HepG2 (cell line): ENCODE measurements around the gene FRMD1. TPM values are rescaled to one million over a fixed set of nuclear protein-coding genes. Genes with fewer than 3 reads are reported as not detected.
A peak's percentile ranks its signal among the peaks of the same experiment; 100 is the strongest.

Experiments
- ATM ChIP-seq: fragments of 450-650 bp; IDR thresholded peaks from 2 replicates; pipeline ENCODE4 v1.7.1; 2017; ENCODE audit warnings: mild to moderate bottlenecking, borderline replicate concordance
- CBX2 ChIP-seq, 2 experiments: fragments of 200-600 bp in 1 of 2; sonication (generic); formaldehyde crosslinking in 1 of 2; IDR thresholded peaks; 2 replicates each; pipeline versions ENCODE4 v1.7.0 to v1.8.1; 2018 to 2022; ENCODE audit warnings: low read depth in 2 of 2, low read length in 1 of 2, mild to moderate bottlenecking in 1 of 2, missing genetic modification reagents in 1 of 2
- DNMT1 ChIP-seq: sonication (generic); formaldehyde crosslinking; IDR thresholded peaks from 2 replicates; pipeline ENCODE4 v1.5.1; 2020; ENCODE audit warnings: mild to moderate bottlenecking, missing genetic modification reagents
- E2F5 ChIP-seq: sonication (generic); formaldehyde crosslinking; conservative IDR thresholded peaks from 2 replicates; pipeline ENCODE4 v1.4.0; 2020; ENCODE audit warnings: missing genetic modification reagents
- JARID2 ChIP-seq: sonication (generic); formaldehyde crosslinking; IDR thresholded peaks from 2 replicates; pipeline ENCODE4 v1.8.1; 2023; ENCODE audit warnings: missing genetic modification reagents, inconsistent platforms; ENCODE audit not compliant: insufficient replicate concordance
- KAT2B ChIP-seq: fragments of 150-350 bp; IDR thresholded peaks from 2 replicates; pipeline ENCODE4 v1.6.1; 2014; ENCODE audit warnings: low read depth, low read length, borderline replicate concordance
- KDM4B ChIP-seq: sonication (generic); formaldehyde crosslinking; IDR thresholded peaks from 2 replicates; pipeline ENCODE4 v1.4.0; 2020; ENCODE audit warnings: missing genetic modification reagents
- KLF15 ChIP-seq: sonication (generic); formaldehyde crosslinking; IDR thresholded peaks from 2 replicates; pipeline ENCODE4 v1.8.1; 2023; ENCODE audit warnings: borderline replicate concordance, mild to moderate bottlenecking, inconsistent platforms, missing genetic modification reagents, mixed read lengths
- MATR3 ChIP-seq: sonication (generic); formaldehyde crosslinking; IDR thresholded peaks from 2 replicates; pipeline ENCODE4 v1.4.0; 2020; ENCODE audit warnings: missing genetic modification reagents
- MEF2D ChIP-seq: sonication (generic); formaldehyde crosslinking; IDR thresholded peaks from 2 replicates; pipeline ENCODE4 v1.5.1; 2020; ENCODE audit warnings: mild to moderate bottlenecking, missing genetic modification reagents
- MIER2 ChIP-seq: IDR thresholded peaks from 2 replicates; pipeline ENCODE4 v1.6.1; 2016; ENCODE audit warnings: missing biosample characterization, missing genetic modification reagents
- MZF1 ChIP-seq: sonication (generic); formaldehyde crosslinking; IDR thresholded peaks from 2 replicates; pipeline ENCODE4 v1.8.1; 2023; ENCODE audit warnings: mild to moderate bottlenecking, missing genetic modification reagents, borderline replicate concordance
- NFE2L2 ChIP-seq: fragments of 150-350 bp; IDR thresholded peaks from 2 replicates; pipeline ENCODE4 v1.6.1; 2014; ENCODE audit warnings: low read length
- NFRKB ChIP-seq: fragments of 450-650 bp; IDR thresholded peaks from 2 replicates; pipeline ENCODE4 v1.6.1; 2017
- NR1H2 ChIP-seq: sonication (generic); formaldehyde crosslinking; IDR thresholded peaks from 2 replicates; pipeline ENCODE4 v1.8.1; 2022; ENCODE audit warnings: low read depth, missing genetic modification reagents, borderline replicate concordance
- RFX3 ChIP-seq: IDR thresholded peaks from 2 replicates; pipeline ENCODE4 v1.6.1; 2016; ENCODE audit warnings: missing biosample characterization, missing genetic modification reagents
- SYNCRIP ChIP-seq: fragments of 200-400 bp; formaldehyde crosslinking; IDR thresholded peaks from 2 replicates; pipeline ENCODE4 v1.6.1; 2018; ENCODE audit warnings: mild to moderate bottlenecking, low read depth, low read length; ENCODE audit not compliant: insufficient read depth
- UBTF ChIP-seq: sonication (generic); formaldehyde crosslinking; IDR thresholded peaks from 2 replicates; pipeline ENCODE4 v1.4.0; 2020; ENCODE audit warnings: mild to moderate bottlenecking, missing genetic modification reagents
- ZBTB20 ChIP-seq: sonication (generic); formaldehyde crosslinking; IDR thresholded peaks from 2 replicates; pipeline ENCODE4 v1.8.1; 2023; ENCODE audit warnings: missing genetic modification reagents, low read depth, mild to moderate bottlenecking, borderline replicate concordance
- ZBTB3 ChIP-seq: sonication (generic); formaldehyde crosslinking; IDR thresholded peaks from 2 replicates; pipeline ENCODE4 v1.4.0; 2020; ENCODE audit warnings: low read depth, mild to moderate bottlenecking, moderate library complexity, missing genetic modification reagents, borderline replicate concordance
- ZNF205 ChIP-seq: IDR thresholded peaks from 2 replicates; pipeline ENCODE4 v1.6.1; 2018; ENCODE audit warnings: missing biosample characterization, missing genetic modification reagents
- ZNF589 ChIP-seq: sonication (generic); formaldehyde crosslinking; conservative IDR thresholded peaks from 2 replicates; pipeline ENCODE4 v1.8.0; 2022; ENCODE audit warnings: mild to moderate bottlenecking, moderate library complexity, missing genetic modification reagents
- ZNF619 ChIP-seq: sonication (generic); formaldehyde crosslinking; IDR thresholded peaks from 2 replicates; pipeline ENCODE4 v1.4.0; 2020; ENCODE audit warnings: mild to moderate bottlenecking, missing genetic modification reagents
- polyA plus RNA-seq, 8 experiments: library from polyadenylated mRNA; depleted of rRNA in 3 of 8; stranded (reverse) in 7 of 8; unstranded in 1 of 8; fragments of >200 nt; fragmentation: Illumina TruSeq in 4 of 8; extraction: Trizol in 4 of 8; gene quantifications; 2 replicates each; pipeline versions ENCODE4 v1.2.1 to v1.2.3, GENCODE V29; 2011 to 2016; ENCODE audit warnings: low read depth in 4 of 8, missing spikeins in 1 of 8, mixed read lengths in 1 of 8; ENCODE audit not compliant: insufficient read depth in 1 of 8
- total RNA-seq, 5 experiments: library from RNA; depleted of rRNA; stranded (reverse); fragments of >200 nt; fragmentation: Illumina TruSeq; extraction: Trizol; gene quantifications; 2 replicates each; pipeline ENCODE4 v1.2.3, GENCODE V29; 2016; ENCODE audit warnings: low read depth in 1 of 5
- TF ChIP-seq, protein P1 (sequence below): sonication (generic); formaldehyde crosslinking; IDR thresholded peaks from 2 replicates; pipeline ENCODE4 v1.8.0; 2022; ENCODE audit warnings: mild to moderate bottlenecking, missing genetic modification reagents, borderline replicate concordance
- TF ChIP-seq, protein P2 (sequence below): sonication (generic); formaldehyde crosslinking; IDR thresholded peaks from 2 replicates; pipeline ENCODE4 v1.5.0; 2020; ENCODE audit warnings: missing genetic modification reagents, mild to moderate bottlenecking, borderline replicate concordance

The FRMD1 gene
- total and polyA plus RNA-seq, 2 of the 13 experiments (the other 11 are each of a cell fraction or from before 2014, with no cell fraction given) = 0.01 TPM; not detected in 1

- TF ChIP-seq KLF15 (CRISPR knock-in tag) (no peak), CBX2 (IDR thresholded peaks at IDR 0.05; ENCODE audit: low read depth, low read length) (no peak), CBX2 (CRISPR knock-in tag; IDR thresholded peaks at IDR 0.05; ENCODE audit: low read depth) (no peak), ZNF205 (CRISPR knock-in tag) (no peak), ZBTB20 (CRISPR knock-in tag) (peak; percentile 60; the same call in 1 of the 2 replicates), NR1H2 (no peak), RFX3 (CRISPR knock-in tag) (no peak), SYNCRIP (no peak), DNMT1 (CRISPR knock-in tag) (peak; percentile 85; the same call in 1 of the 2 replicates), ZBTB3 (CRISPR knock-in tag) (no peak), E2F5 (CRISPR knock-in tag) (no peak), MEF2D (CRISPR knock-in tag) (no peak), MZF1 (no peak), MATR3 (CRISPR knock-in tag) (no peak), UBTF (CRISPR knock-in tag) (no peak), ATM (no peak), KAT2B (no peak), JARID2 (CRISPR knock-in tag) (no peak), ZNF619 (CRISPR knock-in tag) (no peak), ZNF589 (CRISPR knock-in tag) (no peak), KDM4B (CRISPR knock-in tag) (no peak), NFE2L2 (no peak), MIER2 (CRISPR knock-in tag) (no peak), NFRKB (no peak)
- TF ChIP-seq, protein P1, sequence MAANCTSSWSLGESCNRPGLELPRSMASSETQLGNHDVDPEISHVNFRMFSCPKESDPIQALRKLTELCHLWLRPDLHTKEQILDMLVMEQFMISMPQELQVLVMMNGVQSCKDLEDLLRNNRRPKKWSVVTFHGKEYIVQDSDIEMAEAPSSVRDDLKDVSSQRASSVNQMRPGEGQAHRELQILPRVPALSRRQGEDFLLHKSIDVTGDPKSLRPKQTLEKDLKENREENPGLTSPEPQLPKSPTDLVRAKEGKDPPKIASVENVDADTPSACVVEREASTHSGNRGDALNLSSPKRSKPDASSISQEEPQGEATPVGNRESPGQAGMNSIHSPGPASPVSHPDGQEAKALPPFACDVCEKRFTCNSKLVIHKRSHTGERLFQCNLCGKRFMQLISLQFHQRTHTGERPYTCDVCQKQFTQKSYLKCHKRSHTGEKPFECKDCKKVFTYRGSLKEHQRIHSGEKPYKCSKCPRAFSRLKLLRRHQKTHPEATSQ (CRISPR knock-in tag) = no peak
- TF ChIP-seq, protein P2, sequence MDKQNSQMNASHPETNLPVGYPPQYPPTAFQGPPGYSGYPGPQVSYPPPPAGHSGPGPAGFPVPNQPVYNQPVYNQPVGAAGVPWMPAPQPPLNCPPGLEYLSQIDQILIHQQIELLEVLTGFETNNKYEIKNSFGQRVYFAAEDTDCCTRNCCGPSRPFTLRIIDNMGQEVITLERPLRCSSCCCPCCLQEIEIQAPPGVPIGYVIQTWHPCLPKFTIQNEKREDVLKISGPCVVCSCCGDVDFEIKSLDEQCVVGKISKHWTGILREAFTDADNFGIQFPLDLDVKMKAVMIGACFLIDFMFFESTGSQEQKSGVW (CRISPR knock-in tag) = 0 out of 2 replicates have a peak, but pooled peaks have one; percentile 44
Measured at GRCh38 chr6:168116975-168117899, 38.2 kb upstream of the FRMD1 start (continued).
